ENCODE data around the gene NATD1. TPM values are rescaled to one million over a fixed set of nuclear protein-coding genes. Genes with fewer than 3 reads are reported as not detected.

The NATD1 gene
- total RNA-seq, 1 experiment from 2014 or later = 3.1 TPM

- Histone ChIP-seq H3K27me3 (ENCODE audit: insufficient read depth, low read length) (no peaks in the 10 kb centered on the region), H3K36me3 (ENCODE audit: control insufficient read depth in 1 of 2, insufficient read depth in 2 of 2, low read length in 2 of 2) (no peaks in the 10 kb centered on the region), H3K4me3 (replicated peaks in 1 of 2; ENCODE audit: low read depth in 1 of 2, low read length in 2 of 2) (no peak overlapping the region), H2AFZ (ENCODE audit: low read depth, low read length, poor library complexity, severe bottlenecking) (no peak overlapping the region), H3K79me2 (ENCODE audit: insufficient read depth, low read length) (no peaks in the 10 kb centered on the region), H3K27ac (ENCODE audit: low read depth, low read length) (no peak overlapping the region), H4K20me1 (ENCODE audit: insufficient read depth) (no peaks in the 10 kb centered on the region), H3K4me2 (ENCODE audit: low read length) (no peak overlapping the region), H3K9me2 (ENCODE audit: insufficient read depth) (no peaks in the 10 kb centered on the region), H3K4me1 (ENCODE audit: control insufficient read depth in 1 of 2, insufficient read depth in 2 of 2, low read length in 2 of 2) (peaks cover 13 to 31% of the 10 kb centered on the region in 2 experiments), H3K9ac (ENCODE audit: low read length) (no peak overlapping the region), H3K9me3 (ENCODE audit: control insufficient read depth in 1 of 2, insufficient read depth in 1 of 2, low read depth in 1 of 2, low read length in 2 of 2) (no peaks in the 10 kb centered on the region)
- RAD21 ChIA-PET (ENCODE audit: low non-redundant PET in 1 of 2, low total read pairs in 2 of 2, uncharacterized antibody in 2 of 2, unreplicated experiment in 2 of 2) = no interaction called here
- CTCF ChIA-PET = interaction anchor here (1.0 kb wide), 1 partner anchor 12 kb away, joined by 3 read pairs; no protein-coding TSS in a partner anchor
- ATAC-seq (no peak), DNase-seq (ENCODE audit: low read depth, low spot score) (no peak)
- BruUV-seq (replicated peaks) = no TSS peak
- TF ChIP-seq ZNF274 (IDR thresholded peaks at IDR 0.05; ENCODE audit: low read depth, low read length) (no peak), ZBTB33 (IDR thresholded peaks at IDR 0.05; ENCODE audit: extremely low read depth, insufficient replicate concordance, low read length) (no peak), SRF (IDR thresholded peaks at IDR 0.05; ENCODE audit: low read depth) (no peak), CBX3 (IDR thresholded peaks at IDR 0.05; ENCODE audit: low read depth) (no peak), YY1 (IDR thresholded peaks at IDR 0.05; ENCODE audit: extremely low read depth, insufficient replicate concordance, low read depth, low read length) (no peak), POLR2A (IDR thresholded peaks at IDR 0.05; ENCODE audit: borderline replicate concordance, extremely low read depth, insufficient read depth, insufficient read length) (no peak), REST (IDR thresholded peaks at IDR 0.05; ENCODE audit: low read depth) (no peak), SIN3A (IDR thresholded peaks at IDR 0.05; ENCODE audit: low read depth) (no peak), EZH2 (IDR thresholded peaks at IDR 0.05) (no peak), ELF1 (IDR thresholded peaks at IDR 0.05; ENCODE audit: borderline replicate concordance, low read depth) (no peak)
- intact Hi-C loops (cut with micrococcal nuclease) = no loop called here
- POLR2A ChIA-PET = no interaction called here
These were observed 1.7 kb downstream of the NATD1 start for GRCh38 chr17:21251337-21252010.
